Parathyroid adenoma (tissue), 2 donors: Measurements from ENCODE around the gene DLG2.

Experiments used
- H2AFZ ChIP-seq: fragments of 300-600 bp; sonication (generic); one replicate; pipeline ENCODE4 v1.7.0; 2017; ENCODE audit warnings: antibody characterized with exemption, mild to moderate bottlenecking
- H3K27ac ChIP-seq: fragments of 300-600 bp; sonication (generic); one replicate; pipeline ENCODE4 v1.7.0; 2017
- H3K27me3 ChIP-seq: fragments of 300-600 bp; sonication (generic); one replicate; pipeline ENCODE4 v1.7.0; 2017; ENCODE audit warnings: low read length; ENCODE audit not compliant: control insufficient read depth, insufficient read depth
- H3K36me3 ChIP-seq: fragments of 300-600 bp; sonication (generic); one replicate; pipeline ENCODE4 v1.7.0; 2017; ENCODE audit warnings: low read length; ENCODE audit not compliant: control insufficient read depth, insufficient read depth
- H3K4me1 ChIP-seq: fragments of 300-600 bp; sonication (generic); one replicate; pipeline ENCODE4 v1.7.0; 2017; ENCODE audit warnings: control low read depth
- H3K4me2 ChIP-seq: fragments of 300-600 bp; sonication (generic); one replicate; pipeline ENCODE4 v1.7.0; 2017; ENCODE audit warnings: low read length
- H3K4me3 ChIP-seq: fragments of 300-600 bp; sonication (generic); one replicate; pipeline ENCODE4 v1.7.0; 2017; ENCODE audit warnings: low read depth, low read length
- H3K79me2 ChIP-seq: fragments of 300-600 bp; sonication (generic); one replicate; pipeline ENCODE4 v1.7.0; 2017; ENCODE audit warnings: control low read depth
- H3K9ac ChIP-seq: fragments of 300-600 bp; sonication (generic); one replicate; pipeline ENCODE4 v1.7.0; 2017; ENCODE audit warnings: mild to moderate bottlenecking
- H3K9me3 ChIP-seq: fragments of 300-600 bp; sonication (generic); one replicate; pipeline ENCODE4 v1.7.0; 2017; ENCODE audit warnings: low read length; ENCODE audit not compliant: control insufficient read depth
- TF ChIP-seq, protein P1 (sequence below): fragments of 300-600 bp; sonication (generic); IDR thresholded peaks from one replicate; pipeline ENCODE4 v1.7.0; 2017; ENCODE audit warnings: antibody characterized with exemption, mild to moderate bottlenecking
- donor health status: primary hyperparathyroidism.

Gene DLG2

DNA sequence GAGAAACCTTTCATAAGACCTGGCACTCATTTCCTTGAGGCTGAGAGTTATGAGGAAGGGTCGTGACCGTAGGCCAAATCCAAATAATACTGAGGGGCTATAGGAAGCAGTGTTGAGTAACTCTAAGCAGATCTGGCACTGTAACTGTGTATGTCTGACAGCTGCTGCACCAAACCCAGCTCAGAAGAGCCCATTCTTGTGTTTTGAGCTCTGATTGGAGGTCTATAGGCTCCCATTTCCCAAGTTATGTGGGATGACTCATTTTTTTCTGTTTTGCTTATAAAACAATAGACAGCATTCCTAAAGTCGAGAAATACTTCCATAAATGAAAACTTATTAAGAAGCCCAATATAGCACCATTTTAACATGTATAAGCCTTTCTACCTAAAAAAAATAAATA, 645.8 kb downstream of the DLG2 start:
- no peaks in the 10 kb centered on the region for H3K4me1 ChIP-seq
- H3K79me2 ChIP-seq = no peaks in the 10 kb centered on the region
- no peak overlapping the region for H3K4me2 ChIP-seq
- H3K9me3 ChIP-seq = no peaks in the 10 kb centered on the region
- no peak overlapping the region for H3K4me3 ChIP-seq
- H2AFZ ChIP-seq = no peak overlapping the region
- H3K27me3 ChIP-seq = no peaks in the 10 kb centered on the region
- H3K27ac ChIP-seq = no peak overlapping the region
- no peaks in the 10 kb centered on the region for H3K36me3 ChIP-seq
- no peak overlapping the region for H3K9ac ChIP-seq
- TF ChIP-seq, protein P1, sequence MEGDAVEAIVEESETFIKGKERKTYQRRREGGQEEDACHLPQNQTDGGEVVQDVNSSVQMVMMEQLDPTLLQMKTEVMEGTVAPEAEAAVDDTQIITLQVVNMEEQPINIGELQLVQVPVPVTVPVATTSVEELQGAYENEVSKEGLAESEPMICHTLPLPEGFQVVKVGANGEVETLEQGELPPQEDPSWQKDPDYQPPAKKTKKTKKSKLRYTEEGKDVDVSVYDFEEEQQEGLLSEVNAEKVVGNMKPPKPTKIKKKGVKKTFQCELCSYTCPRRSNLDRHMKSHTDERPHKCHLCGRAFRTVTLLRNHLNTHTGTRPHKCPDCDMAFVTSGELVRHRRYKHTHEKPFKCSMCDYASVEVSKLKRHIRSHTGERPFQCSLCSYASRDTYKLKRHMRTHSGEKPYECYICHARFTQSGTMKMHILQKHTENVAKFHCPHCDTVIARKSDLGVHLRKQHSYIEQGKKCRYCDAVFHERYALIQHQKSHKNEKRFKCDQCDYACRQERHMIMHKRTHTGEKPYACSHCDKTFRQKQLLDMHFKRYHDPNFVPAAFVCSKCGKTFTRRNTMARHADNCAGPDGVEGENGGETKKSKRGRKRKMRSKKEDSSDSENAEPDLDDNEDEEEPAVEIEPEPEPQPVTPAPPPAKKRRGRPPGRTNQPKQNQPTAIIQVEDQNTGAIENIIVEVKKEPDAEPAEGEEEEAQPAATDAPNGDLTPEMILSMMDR = no peak

DNA sequence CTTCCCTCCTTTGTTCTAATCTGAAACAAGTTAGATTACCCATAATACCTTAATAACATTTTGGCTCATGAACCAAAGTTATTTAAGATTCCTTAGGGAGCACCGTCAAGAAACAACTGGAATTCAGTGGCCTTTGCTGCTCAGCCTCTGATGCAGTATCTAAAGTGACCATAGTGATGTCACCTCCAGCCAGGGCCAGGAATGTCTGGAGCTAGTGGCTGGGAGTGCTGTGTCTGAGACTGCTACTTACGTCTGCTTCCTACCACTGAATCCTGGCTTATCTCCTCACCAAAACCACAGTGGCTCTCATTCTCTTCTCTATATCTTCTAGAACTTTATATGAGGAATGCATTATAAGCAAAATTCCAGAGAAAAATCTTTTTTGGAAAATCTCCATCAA, 658.0 kb downstream of the DLG2 start:
- no peak overlapping the region for H3K27ac ChIP-seq
- no peak overlapping the region for H3K9ac ChIP-seq
- H3K36me3 ChIP-seq = no peaks in the 10 kb centered on the region
- H3K4me2 ChIP-seq = no peak overlapping the region
- TF ChIP-seq, protein P1 = no peak
- H3K27me3 ChIP-seq = no peaks in the 10 kb centered on the region
- H3K4me1 ChIP-seq = no peaks in the 10 kb centered on the region
- no peak overlapping the region for H2AFZ ChIP-seq
- no peaks in the 10 kb centered on the region for H3K79me2 ChIP-seq
- H3K4me3 ChIP-seq = no peak overlapping the region
- no peaks in the 10 kb centered on the region for H3K9me3 ChIP-seq

DNA sequence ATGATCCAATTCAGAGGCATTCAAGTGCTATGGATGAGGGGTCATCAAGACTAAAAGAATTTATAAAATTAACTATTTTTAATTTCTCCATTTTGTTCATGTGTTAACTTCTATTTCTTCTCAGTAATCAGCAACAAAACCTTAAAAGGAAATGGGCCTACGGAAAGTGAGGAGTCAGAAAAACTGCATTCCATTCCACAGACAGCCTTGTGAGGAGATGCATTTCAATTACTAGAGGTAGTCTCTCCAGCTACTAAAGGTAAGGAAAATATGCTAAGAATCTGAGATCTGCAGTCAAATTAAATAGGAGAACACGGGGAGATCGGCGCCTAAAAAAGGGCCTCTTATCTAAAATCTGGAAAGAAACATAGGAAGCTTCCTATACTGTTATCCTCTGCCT, 661.7 kb downstream of the DLG2 start:
- Histone ChIP-seq H3K27me3 (no peaks in the 10 kb centered on the region), H3K4me3 (no peak overlapping the region), H3K9ac (no peak overlapping the region), H3K79me2 (no peaks in the 10 kb centered on the region), H2AFZ (no peak overlapping the region), H3K4me2 (no peak overlapping the region), H3K9me3 (no peaks in the 10 kb centered on the region), H3K36me3 (no peaks in the 10 kb centered on the region), H3K27ac (no peak overlapping the region), H3K4me1 (no peaks in the 10 kb centered on the region)
- TF ChIP-seq, protein P1 = no peak

DNA sequence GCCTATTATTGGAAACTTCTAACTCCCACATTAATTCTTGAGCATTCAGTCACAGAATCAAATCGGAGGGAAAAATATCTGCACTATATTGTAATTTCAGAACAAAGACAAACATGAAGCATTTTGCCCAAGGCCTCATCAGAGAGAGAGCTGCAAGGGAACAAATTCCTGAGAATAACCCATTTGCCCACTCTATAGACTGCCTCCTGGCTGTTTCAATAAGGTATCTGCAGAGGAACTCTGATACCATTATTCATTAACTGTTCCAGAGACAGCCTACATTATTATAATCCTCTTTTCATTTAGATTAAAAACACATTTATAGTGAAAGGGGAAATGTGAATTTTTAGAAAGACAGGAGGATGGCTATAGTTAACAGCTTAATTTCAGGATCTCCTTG, 663.9 kb downstream of the DLG2 start:
- Histone ChIP-seq H3K4me3 (no peak overlapping the region), H3K9ac (no peak overlapping the region), H3K36me3 (no peaks in the 10 kb centered on the region), H3K9me3 (no peaks in the 10 kb centered on the region), H3K4me2 (no peak overlapping the region), H3K27me3 (no peaks in the 10 kb centered on the region), H3K4me1 (no peaks in the 10 kb centered on the region), H2AFZ (no peak overlapping the region), H3K79me2 (no peaks in the 10 kb centered on the region), H3K27ac (no peak overlapping the region)
- TF ChIP-seq, protein P1 = no peak

DNA sequence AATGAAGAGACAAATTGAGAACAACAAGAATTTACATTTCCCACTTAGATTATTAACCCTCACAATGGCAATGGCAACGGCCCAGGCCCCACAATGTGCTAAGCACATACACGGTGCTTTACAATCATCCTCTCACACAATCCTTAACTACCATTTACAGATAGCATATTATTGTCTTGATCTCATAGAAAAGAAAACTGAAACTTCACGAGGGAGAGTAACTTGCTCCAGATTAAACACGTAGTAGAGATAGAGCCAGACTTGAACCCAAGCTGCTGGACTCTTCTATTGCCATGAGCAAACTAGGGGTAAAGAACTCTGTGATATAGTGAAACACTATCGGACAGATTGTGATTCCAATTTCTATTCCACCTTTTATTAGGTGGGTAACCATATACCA, 665.1 kb downstream of the DLG2 start:
- H3K79me2 ChIP-seq = no peaks in the 10 kb centered on the region
- H3K27me3 ChIP-seq = no peaks in the 10 kb centered on the region
- TF ChIP-seq, protein P1 = no peak
- H3K4me1 ChIP-seq = no peaks in the 10 kb centered on the region
- H2AFZ ChIP-seq = no peak overlapping the region
- H3K4me2 ChIP-seq = no peak overlapping the region
- no peaks in the 10 kb centered on the region for H3K9me3 ChIP-seq
- H3K9ac ChIP-seq = no peak overlapping the region
- H3K36me3 ChIP-seq = no peaks in the 10 kb centered on the region
- H3K4me3 ChIP-seq = no peak overlapping the region
- H3K27ac ChIP-seq = no peak overlapping the region
